Mesendoderm (in vitro differentiated cells): ENCODE results near the gene PHLPP1.

ENCODE experiments used
- DNase-seq: peaks from one replicate; pipeline ENCODE4 v3.0.0; 2013
- H2AK5ac ChIP-seq: 2 replicates; pipeline ENCODE4 v1.6.1; 2013; ENCODE audit warnings: low read length, inconsistent platforms
- H2BK120ac ChIP-seq: 2 replicates; pipeline ENCODE4 v1.6.1; 2013; ENCODE audit warnings: low read depth, mild to moderate bottlenecking, low read length, moderate library complexity, mixed read lengths
- H2BK15ac ChIP-seq: replicated peaks from 2 replicates; pipeline ENCODE4 v1.6.1; 2013; ENCODE audit warnings: low read depth, mild to moderate bottlenecking, moderate library complexity
- H2BK5ac ChIP-seq: 2 replicates; pipeline ENCODE4 v1.6.1; 2013; ENCODE audit warnings: low read length, inconsistent platforms
- H3K18ac ChIP-seq: 2 replicates; pipeline ENCODE4 v1.6.1; 2013; ENCODE audit warnings: mild to moderate bottlenecking, low read length, mixed read lengths
- H3K23ac ChIP-seq: one replicate; pipeline ENCODE4 v1.6.1; 2013; ENCODE audit warnings: low read length
- H3K27ac ChIP-seq: 2 replicates; pipeline ENCODE4 v1.5.1; 2013; ENCODE audit warnings: low read depth, mild to moderate bottlenecking, inconsistent platforms, low read length, moderate library complexity
- H3K27me3 ChIP-seq: 2 replicates; pipeline ENCODE4 v1.6.1; 2013; ENCODE audit warnings: low read length, control low read depth, mild to moderate bottlenecking, inconsistent platforms; ENCODE audit not compliant: insufficient read depth, poor library complexity
- H3K36me3 ChIP-seq: 2 replicates; pipeline ENCODE4 v1.6.1; 2013; ENCODE audit warnings: low read length, inconsistent platforms; ENCODE audit not compliant: control insufficient read depth, insufficient read depth
- H3K4ac ChIP-seq: one replicate; pipeline ENCODE4 v1.6.1; 2013; ENCODE audit warnings: low read depth, mild to moderate bottlenecking, low read length, moderate library complexity
- H3K4me1 ChIP-seq: 2 replicates; pipeline ENCODE4 v1.6.1; 2013; ENCODE audit warnings: low read depth, low read length, inconsistent platforms; ENCODE audit not compliant: control insufficient read depth
- H3K4me2 ChIP-seq: 2 replicates; pipeline ENCODE4 v1.6.1; 2013; ENCODE audit warnings: low read length
- H3K4me3 ChIP-seq: 2 replicates; pipeline ENCODE4 v1.5.1; 2013; ENCODE audit warnings: mild to moderate bottlenecking, low read length
- H3K56ac ChIP-seq: one replicate; pipeline ENCODE4 v1.6.1; 2013; ENCODE audit warnings: low read length
- H3K79me1 ChIP-seq: 2 replicates; pipeline ENCODE4 v1.6.1; 2013; ENCODE audit warnings: low read length, inconsistent platforms
- H3K79me2 ChIP-seq: 2 replicates; pipeline ENCODE4 v1.6.1; 2013; ENCODE audit warnings: mild to moderate bottlenecking, low read length; ENCODE audit not compliant: control insufficient read depth, insufficient read depth
- H3K9ac ChIP-seq: 2 replicates; pipeline ENCODE4 v1.6.1; 2013; ENCODE audit warnings: low read length, inconsistent platforms
- H4K5ac ChIP-seq: one replicate; pipeline ENCODE4 v1.6.1; 2013; ENCODE audit warnings: low read length
- H4K8ac ChIP-seq: one replicate; pipeline ENCODE4 v1.6.1; 2013; ENCODE audit warnings: low read depth, mild to moderate bottlenecking, control low read depth, low read length, moderate library complexity
- WGBS: extraction: QIAGEN DNeasy Blood & Tissue Kit; methylation state at CpG from one replicate; pipeline ENCODE4 v1.1.7; 2013; ENCODE audit warnings: low lambda C conversion rate, missing lambda C conversion rate; ENCODE audit not compliant: insufficient coverage; ENCODE audit errors: extremely low coverage; 5-methylcytosine and 5-hydroxymethylcytosine counted together

The PHLPP1 gene

GRCh38 chr18:62862466-62862865 lies 147.1 kb downstream of the PHLPP1 start:
- Histone ChIP-seq H3K79me1 (peaks cover 4% of the 10 kb centered on the region), H3K36me3 (no peaks in the 10 kb centered on the region), H3K4me3 (no peak overlapping the region), H2BK120ac (no peak overlapping the region), H3K9ac (no peak overlapping the region), H3K27ac (no peak overlapping the region), H3K4me2 (no peak overlapping the region), H3K18ac (no peak overlapping the region), H3K56ac (no peak overlapping the region), H4K5ac (no peak overlapping the region), H3K79me2 (peaks cover 4% of the 10 kb centered on the region), H3K4me1 (peaks cover 5% of the 10 kb centered on the region), H3K4ac (no peak overlapping the region), H3K27me3 (no peaks in the 10 kb centered on the region), H2AK5ac (no peak overlapping the region), H2BK15ac (no peak overlapping the region), H4K8ac (no peak overlapping the region), H3K23ac (no peak overlapping the region), H2BK5ac (no peak overlapping the region)
- no peak for DNase-seq
- no CpG with 5 or more reads among the region's 2 CpGs for WGBS

DNA sequence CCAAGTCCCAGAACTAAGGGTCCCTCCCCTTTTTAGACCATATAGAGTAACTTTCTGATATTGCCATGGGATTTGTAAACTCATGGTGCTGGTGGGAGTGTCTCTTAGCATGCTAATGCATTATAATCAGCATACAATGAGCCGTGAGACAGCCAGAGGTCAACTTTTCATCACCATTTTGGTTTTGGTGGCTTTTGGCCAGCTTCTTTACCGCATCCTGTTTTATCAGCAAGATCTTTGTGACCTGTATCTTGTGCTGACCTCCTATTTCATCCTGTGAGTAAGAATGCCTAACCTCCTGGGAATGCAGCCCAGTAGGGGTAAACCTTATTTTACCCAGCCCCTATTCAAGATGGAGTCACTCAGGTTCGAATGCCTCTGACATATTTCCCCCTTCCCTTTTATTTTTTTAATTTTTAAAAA lies 148.2 kb downstream of the PHLPP1 start:
- H3K79me2 ChIP-seq: peaks cover 2% of the 10 kb centered on the region
- peaks cover 5% of the 10 kb centered on the region for H3K4me1 ChIP-seq
- no peak overlapping the region for H3K4me2 ChIP-seq
- no peak overlapping the region for H3K23ac ChIP-seq
- peaks cover 4% of the 10 kb centered on the region for H3K79me1 ChIP-seq
- no peak overlapping the region for H3K27ac ChIP-seq
- H3K4me3 ChIP-seq: no peak overlapping the region
- H2BK120ac ChIP-seq: no peak overlapping the region
- H3K4ac ChIP-seq: no peak overlapping the region
- no peak overlapping the region for H4K5ac ChIP-seq
- peak; percentile 78 for DNase-seq
- H3K18ac ChIP-seq: no peak overlapping the region
- no peak overlapping the region for H2BK15ac ChIP-seq
- H4K8ac ChIP-seq: no peak overlapping the region
- H2BK5ac ChIP-seq: no peak overlapping the region
- H3K36me3 ChIP-seq: no peaks in the 10 kb centered on the region
- no peak overlapping the region for H2AK5ac ChIP-seq
- H3K9ac ChIP-seq: no peak overlapping the region
- WGBS: no CpG with 5 or more reads among the region's 3 CpGs
- no peaks in the 10 kb centered on the region for H3K27me3 ChIP-seq
- no peak overlapping the region for H3K56ac ChIP-seq

- Histone ChIP-seq H2BK15ac (no peak overlapping the region), H3K9ac (no peak overlapping the region), H3K27ac (no peak overlapping the region), H2BK5ac (no peak overlapping the region), H3K4me3 (no peak overlapping the region), H3K36me3 (no peaks in the 10 kb centered on the region), H3K27me3 (no peaks in the 10 kb centered on the region), H4K8ac (no peak overlapping the region), H3K4ac (no peak overlapping the region), H3K4me2 (no peak overlapping the region), H3K79me2 (no peaks in the 10 kb centered on the region), H2BK120ac (no peak overlapping the region), H3K18ac (no peak overlapping the region), H2AK5ac (no peak overlapping the region), H3K79me1 (no peaks in the 10 kb centered on the region), H4K5ac (no peak overlapping the region), H3K23ac (no peak overlapping the region), H3K4me1 (no peaks in the 10 kb centered on the region), H3K56ac (no peak overlapping the region)
- no peak for DNase-seq
These were observed 150.2 kb downstream of the PHLPP1 start for GRCh38 chr18:62865498-62865897.

DNA sequence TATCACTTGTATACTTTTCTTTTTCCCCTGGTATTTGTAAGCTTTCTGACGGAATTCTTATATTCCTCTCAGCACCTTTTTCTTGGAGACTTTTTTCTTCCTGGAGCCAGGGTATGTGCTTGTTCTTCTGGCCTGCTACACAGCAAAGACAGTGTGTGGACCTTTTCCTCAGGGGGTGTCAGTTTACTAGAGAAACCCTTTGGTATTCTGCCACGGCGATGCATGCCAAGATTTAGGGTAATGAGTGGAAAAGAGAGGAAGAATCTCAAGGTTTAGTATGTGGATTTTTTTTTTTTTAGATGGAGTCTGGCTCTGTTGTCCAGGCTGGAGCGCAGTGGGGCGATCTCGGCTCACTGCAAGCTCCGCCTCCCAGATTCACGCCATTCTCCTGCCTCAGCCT lies 152.2 kb downstream of the PHLPP1 start:
- Histone ChIP-seq H3K4me1 (no peaks in the 10 kb centered on the region), H3K27me3 (no peaks in the 10 kb centered on the region), H2BK15ac (no peak overlapping the region), H2BK120ac (no peak overlapping the region), H4K5ac (no peak overlapping the region), H4K8ac (no peak overlapping the region), H3K18ac (no peak overlapping the region), H3K56ac (no peak overlapping the region), H3K4me3 (no peak overlapping the region), H3K4ac (no peak overlapping the region), H3K79me2 (no peaks in the 10 kb centered on the region), H3K36me3 (no peaks in the 10 kb centered on the region), H3K4me2 (no peak overlapping the region), H3K27ac (no peak overlapping the region), H2AK5ac (no peak overlapping the region), H3K23ac (no peak overlapping the region), H3K79me1 (no peaks in the 10 kb centered on the region), H2BK5ac (no peak overlapping the region), H3K9ac (no peak overlapping the region)
- no CpG with 5 or more reads among the region's 8 CpGs for WGBS
- no peak for DNase-seq

GRCh38 chr18:62868645-62869044 lies 153.3 kb downstream of the PHLPP1 start:
- H3K4me2 ChIP-seq: no peak overlapping the region
- H3K4me3 ChIP-seq: no peak overlapping the region
- H4K5ac ChIP-seq: no peak overlapping the region
- H3K4me1 ChIP-seq: no peaks in the 10 kb centered on the region
- no peak overlapping the region for H2AK5ac ChIP-seq
- no peaks in the 10 kb centered on the region for H3K36me3 ChIP-seq
- H3K27ac ChIP-seq: no peak overlapping the region
- H3K4ac ChIP-seq: no peak overlapping the region
- H3K18ac ChIP-seq: no peak overlapping the region
- no peak for DNase-seq
- no peak overlapping the region for H2BK5ac ChIP-seq
- no peaks in the 10 kb centered on the region for H3K27me3 ChIP-seq
- no peak overlapping the region for H2BK120ac ChIP-seq
- no peaks in the 10 kb centered on the region for H3K79me1 ChIP-seq
- H4K8ac ChIP-seq: no peak overlapping the region
- H2BK15ac ChIP-seq: no peak overlapping the region
- no peak overlapping the region for H3K23ac ChIP-seq
- H3K56ac ChIP-seq: no peak overlapping the region
- no peak overlapping the region for H3K9ac ChIP-seq
- H3K79me2 ChIP-seq: no peaks in the 10 kb centered on the region

DNA sequence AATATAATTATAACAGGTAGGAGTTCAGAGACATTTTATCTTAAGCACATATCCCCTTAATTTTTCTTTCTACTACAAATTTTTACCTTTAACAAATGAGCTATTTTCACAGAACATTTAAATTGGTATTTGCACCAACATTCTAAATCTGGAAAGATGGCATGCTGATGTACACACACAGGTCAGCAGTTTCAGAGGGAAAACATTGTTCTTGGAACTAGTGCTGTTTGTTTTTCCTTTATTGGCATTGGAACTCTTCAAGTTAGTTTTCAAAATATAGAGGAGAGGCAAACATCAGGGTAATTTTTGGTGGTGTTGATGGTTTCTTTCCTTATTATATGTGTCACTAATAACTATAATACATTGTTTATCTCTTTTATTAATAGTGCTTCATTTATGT lies 155.3 kb downstream of the PHLPP1 start:
- H3K4me1 ChIP-seq: no peaks in the 10 kb centered on the region
- H3K36me3 ChIP-seq: no peaks in the 10 kb centered on the region
- no peak overlapping the region for H2BK120ac ChIP-seq
- no peak overlapping the region for H3K4me2 ChIP-seq
- no peak overlapping the region for H2BK5ac ChIP-seq
- peaks cover 1% of the 10 kb centered on the region for H3K79me1 ChIP-seq
- no peak for DNase-seq
- no peak overlapping the region for H3K23ac ChIP-seq
- no peak overlapping the region for H4K5ac ChIP-seq
- H3K56ac ChIP-seq: no peak overlapping the region
- H3K27me3 ChIP-seq: no peaks in the 10 kb centered on the region
- no peak overlapping the region for H3K4ac ChIP-seq
- H3K79me2 ChIP-seq: peaks cover 2% of the 10 kb centered on the region
- no peak overlapping the region for H3K9ac ChIP-seq
- no peak overlapping the region for H3K27ac ChIP-seq
- H2AK5ac ChIP-seq: no peak overlapping the region
- no peak overlapping the region for H3K4me3 ChIP-seq
- no peak overlapping the region for H2BK15ac ChIP-seq
- no peak overlapping the region for H3K18ac ChIP-seq
- H4K8ac ChIP-seq: no peak overlapping the region
